Ishikawa (cell line): ENCODE results near the gene CFAP65.

ENCODE experiments used
- CREB1 ChIP-seq: IDR thresholded peaks from 2 replicates; pipeline ENCODE4 v1.6.1; 2012; ENCODE audit warnings: low read depth
- EGR1 ChIP-seq: IDR thresholded peaks from 2 replicates; pipeline ENCODE4 v1.6.1; 2012
- EP300 ChIP-seq: IDR thresholded peaks from 2 replicates; pipeline ENCODE4 v1.6.1; 2012; ENCODE audit warnings: borderline replicate concordance
- MAX ChIP-seq: IDR thresholded peaks from 2 replicates; pipeline ENCODE4 v1.6.1; 2012
- RAD21 ChIP-seq: IDR thresholded peaks from 2 replicates; pipeline ENCODE4 v1.6.1; 2012; ENCODE audit warnings: low read depth
- TAF1 ChIP-seq: IDR thresholded peaks from 2 replicates; pipeline ENCODE4 v1.6.1; 2012; ENCODE audit warnings: low read depth, mild to moderate bottlenecking
- YY1 ChIP-seq: IDR thresholded peaks from 2 replicates; pipeline ENCODE4 v1.6.1; 2012; ENCODE audit warnings: low read depth

- TF ChIP-seq TAF1: no peak
- TF ChIP-seq EGR1: no peak
- TF ChIP-seq RAD21: no peak
- peak; percentile 30; the same call in 1 of the 2 replicates for TF ChIP-seq MAX
- TF ChIP-seq YY1: no peak
- no peak for TF ChIP-seq EP300
- TF ChIP-seq CREB1: no peak
These were observed 49.6 kb downstream of the CFAP65 start for GRCh38 chr2:218991674-218992168.
